Measurements from ENCODE around the gene KRT6A. TPM values are rescaled to one million over a fixed set of nuclear protein-coding genes. Genes with fewer than 3 reads are reported as not detected.

The KRT6A gene
- polyA plus RNA-seq, 1 donor (not counting 4 experiments of a cell fraction or from before 2014, with no cell fraction given): 12,338 TPM

DNA sequence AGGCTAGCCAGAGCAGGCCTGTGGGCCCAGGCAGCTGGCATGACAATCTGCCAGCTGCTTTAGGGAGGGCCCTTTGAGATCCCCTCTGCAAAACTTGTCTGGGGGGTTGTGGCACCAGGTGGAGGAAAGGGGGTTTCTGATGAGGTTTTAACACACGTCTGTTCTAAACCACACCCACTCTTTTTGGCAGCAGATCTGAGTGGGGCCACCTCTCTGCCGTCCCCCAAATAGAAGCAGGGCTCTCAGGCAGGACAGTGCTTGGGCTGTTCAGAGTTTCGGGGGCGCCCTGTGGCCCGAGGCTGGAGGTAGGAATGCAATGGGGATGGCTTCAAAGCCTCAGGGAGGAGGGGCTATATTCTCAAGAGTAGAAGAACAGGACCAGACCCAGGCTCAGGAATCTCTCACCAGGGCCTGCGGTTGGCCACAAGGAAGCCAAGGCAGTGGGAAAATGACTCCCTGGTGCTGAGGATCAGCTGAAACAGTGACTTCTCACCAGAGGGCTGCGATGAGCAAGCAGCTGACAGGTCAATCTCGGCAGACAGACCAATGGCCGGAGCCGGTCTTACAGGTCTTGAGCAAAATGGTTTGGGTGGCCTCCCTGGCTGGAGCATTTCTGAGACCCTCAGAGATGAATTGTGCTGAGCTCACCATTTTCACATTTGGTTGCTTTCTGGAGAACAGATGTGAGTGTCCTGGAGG, 28.7 kb upstream of the KRT6A start:
- Histone ChIP-seq H3K4me1 (ENCODE audit: control insufficient read depth, extremely low read depth, insufficient read depth, low read length) (peaks cover 75% of the 10 kb centered on the region), H3K79me2 (ENCODE audit: control insufficient read depth, insufficient read depth, low read length) (peaks cover 22% of the 10 kb centered on the region), H3K9ac (ENCODE audit: control insufficient read depth, extremely low read depth, insufficient read depth, low read length) (peak overlapping the region; percentile 92), H3K27ac (ENCODE audit: control insufficient read depth, insufficient read depth, low read length) (peak overlapping the region; percentile 98), H3K27me3 (ENCODE audit: control insufficient read depth, extremely low read depth, insufficient read depth, low read length) (no peaks in the 10 kb centered on the region), H3K9me1 (ENCODE audit: control insufficient read depth, extremely low read depth, insufficient read depth, low read length) (no peaks in the 10 kb centered on the region), H2AFZ (ENCODE audit: control insufficient read depth, low read length) (no peak overlapping the region), H3K4me2 (ENCODE audit: control insufficient read depth, extremely low read depth, insufficient read depth, low read depth, low read length) (peak overlapping the region; percentile 96), H3K9me3 (ENCODE audit: control insufficient read depth, low read depth, low read length) (no peaks in the 10 kb centered on the region), H3K4me3 (ENCODE audit: control insufficient read depth in 2 of 3, extremely low read depth in 1 of 3, insufficient read depth in 2 of 3, low read depth in 1 of 3, low read length in 3 of 3) (peak overlapping the region; percentile 30 to 66 (median 64)), H3K36me3 (ENCODE audit: control insufficient read depth in 2 of 2, extremely low read depth in 1 of 2, insufficient read depth in 2 of 2, low read length in 2 of 2) (peaks cover 16 to 28% of the 10 kb centered on the region in 2 experiments), H4K20me1 (ENCODE audit: control insufficient read depth, extremely low read depth, insufficient read depth, low read length) (peaks cover 33% of the 10 kb centered on the region)
- DNase-seq (ENCODE audit: low read depth, low spot score): peak; percentile 94
- FAIRE-seq: no peak
- dilution Hi-C loops (cut with MboI; ENCODE audit: extremely low pct_ligation_motif_present, low sequenced_read_pairs): no loop called here
- TF ChIP-seq EZH2 (IDR thresholded peaks at IDR 0.05; ENCODE audit: low read length): no peak
- TF ChIP-seq, protein P1, sequence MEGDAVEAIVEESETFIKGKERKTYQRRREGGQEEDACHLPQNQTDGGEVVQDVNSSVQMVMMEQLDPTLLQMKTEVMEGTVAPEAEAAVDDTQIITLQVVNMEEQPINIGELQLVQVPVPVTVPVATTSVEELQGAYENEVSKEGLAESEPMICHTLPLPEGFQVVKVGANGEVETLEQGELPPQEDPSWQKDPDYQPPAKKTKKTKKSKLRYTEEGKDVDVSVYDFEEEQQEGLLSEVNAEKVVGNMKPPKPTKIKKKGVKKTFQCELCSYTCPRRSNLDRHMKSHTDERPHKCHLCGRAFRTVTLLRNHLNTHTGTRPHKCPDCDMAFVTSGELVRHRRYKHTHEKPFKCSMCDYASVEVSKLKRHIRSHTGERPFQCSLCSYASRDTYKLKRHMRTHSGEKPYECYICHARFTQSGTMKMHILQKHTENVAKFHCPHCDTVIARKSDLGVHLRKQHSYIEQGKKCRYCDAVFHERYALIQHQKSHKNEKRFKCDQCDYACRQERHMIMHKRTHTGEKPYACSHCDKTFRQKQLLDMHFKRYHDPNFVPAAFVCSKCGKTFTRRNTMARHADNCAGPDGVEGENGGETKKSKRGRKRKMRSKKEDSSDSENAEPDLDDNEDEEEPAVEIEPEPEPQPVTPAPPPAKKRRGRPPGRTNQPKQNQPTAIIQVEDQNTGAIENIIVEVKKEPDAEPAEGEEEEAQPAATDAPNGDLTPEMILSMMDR (optimal IDR thresholded peaks at IDR 0.05 in 1 of 3, IDR thresholded peaks at IDR 0.05 in 1 of 3, conservative IDR thresholded peaks at IDR 0.05 in 1 of 3; ENCODE audit: extremely low read depth in 1 of 3, insufficient read depth in 2 of 3, low read length in 3 of 3): no peak

GRCh38 chr12:52521175-52521567, 28.1 kb upstream of the KRT6A start:
- Histone ChIP-seq H2AFZ (ENCODE audit: control insufficient read depth, low read length) (no peak overlapping the region), H3K4me2 (ENCODE audit: control insufficient read depth, extremely low read depth, insufficient read depth, low read depth, low read length) (peak overlapping the region; percentile 96), H3K79me2 (ENCODE audit: control insufficient read depth, insufficient read depth, low read length) (peaks cover 22% of the 10 kb centered on the region), H3K4me3 (ENCODE audit: control insufficient read depth in 2 of 3, extremely low read depth in 1 of 3, insufficient read depth in 2 of 3, low read depth in 1 of 3, low read length in 3 of 3) (peak overlapping the region; percentile 49 to 96 (median 64)), H4K20me1 (ENCODE audit: control insufficient read depth, extremely low read depth, insufficient read depth, low read length) (peaks cover 39% of the 10 kb centered on the region), H3K27ac (ENCODE audit: control insufficient read depth, insufficient read depth, low read length) (peak overlapping the region; percentile 98), H3K36me3 (ENCODE audit: control insufficient read depth in 2 of 2, extremely low read depth in 1 of 2, insufficient read depth in 2 of 2, low read length in 2 of 2) (peaks cover 21 to 32% of the 10 kb centered on the region in 2 experiments), H3K9me1 (ENCODE audit: control insufficient read depth, extremely low read depth, insufficient read depth, low read length) (no peaks in the 10 kb centered on the region), H3K4me1 (ENCODE audit: control insufficient read depth, extremely low read depth, insufficient read depth, low read length) (peaks cover 75% of the 10 kb centered on the region), H3K9me3 (ENCODE audit: control insufficient read depth, low read depth, low read length) (no peaks in the 10 kb centered on the region), H3K9ac (ENCODE audit: control insufficient read depth, extremely low read depth, insufficient read depth, low read length) (peak overlapping the region; percentile 92), H3K27me3 (ENCODE audit: control insufficient read depth, extremely low read depth, insufficient read depth, low read length) (no peaks in the 10 kb centered on the region)
- dilution Hi-C loops (cut with MboI; ENCODE audit: extremely low pct_ligation_motif_present, low sequenced_read_pairs): no loop called here
- peak; percentile 95 for FAIRE-seq
- TF ChIP-seq, protein P1 (optimal IDR thresholded peaks at IDR 0.05 in 1 of 3, IDR thresholded peaks at IDR 0.05 in 1 of 3, conservative IDR thresholded peaks at IDR 0.05 in 1 of 3; ENCODE audit: extremely low read depth in 1 of 3, insufficient read depth in 2 of 3, low read length in 3 of 3): no peak
- no peak for TF ChIP-seq EZH2 (IDR thresholded peaks at IDR 0.05; ENCODE audit: low read length)
- DNase-seq (ENCODE audit: low read depth, low spot score): peak; percentile 94

Data from keratinocyte (primary cell).